HCT116 (cell line): ENCODE data around the gene NSRP1. TPM values are rescaled to one million over a fixed set of nuclear protein-coding genes. Genes with fewer than 3 reads are reported as not detected.

Experiments
- ATAC-seq: fragments of 200-7000 bp; cut with Tn5 transposase; 2 replicates; pipeline ENCODE4 v1.9.1; 2020; ENCODE audit warnings: mild to moderate bottlenecking, moderate library complexity
- BruUV-seq: library from RNA; stranded (reverse); fragments of 400-500 nt; replicated peaks from 2 replicates; lab custom pipeline; 2021; lab: Mats Ljungman, UMichigan
- CTCF ChIA-PET: fragments of 300-600 bp; sonication (Branson Sonifier 250); formaldehyde crosslinking; loops from one replicate; lab custom pipeline; 2021; ENCODE audit warnings: antibody characterized with exemption; lab: Charles Lee
- POLR2A ChIA-PET: fragments of 300-600, 350-600 bp; sonication (Branson Sonifier 250); formaldehyde crosslinking; loops from one replicate; lab custom pipeline; 2021; ENCODE audit warnings: antibody characterized with exemption; lab: Charles Lee
- RAD21 ChIA-PET, 2 experiments: fragments of 300-600 bp; sonication (Branson Sonifier 250); formaldehyde crosslinking; loops; one replicate each; lab custom pipeline; 2023; ENCODE audit warnings: low total read pairs in 2 of 2; ENCODE audit not compliant: uncharacterized antibody in 2 of 2, unreplicated experiment in 2 of 2, low non-redundant PET in 1 of 2; lab: Charles Lee
- DNase-seq: peaks from one replicate; pipeline ENCODE4 v3.0.0-alpha.2; 2010; ENCODE audit warnings: low read depth, low spot score
- H2AFZ ChIP-seq: fragments of 200-600 bp; shearing (Covaris generic), sonication (generic); 2 replicates; pipeline ENCODE4 v1.6.1; 2017; ENCODE audit warnings: low read depth, mixed run types, mixed read lengths, antibody characterized with exemption, low read length; ENCODE audit not compliant: poor library complexity, severe bottlenecking
- H3K27ac ChIP-seq: 2 replicates; pipeline ENCODE4 v1.5.1; 2012; ENCODE audit warnings: low read depth, low read length
- H3K27me3 ChIP-seq: fragments of 200-600 bp; sonication (generic); 2 replicates; pipeline ENCODE4 v1.6.1; 2016; ENCODE audit warnings: mixed run types, low read length, mixed read lengths; ENCODE audit not compliant: insufficient read depth
- H3K36me3 ChIP-seq, 2 experiments: fragments of 200-500 bp in 1 of 2; fragments of 200-600 bp in 1 of 2; sonication (Bioruptor generic) in 1 of 2; sonication (generic) in 1 of 2; 2 replicates each; pipeline versions ENCODE4 v1.5.1 to v1.6.1; 2014 to 2016; ENCODE audit warnings: low read length in 2 of 2, inconsistent platforms in 1 of 2, mixed read lengths in 1 of 2, mixed run types in 1 of 2; ENCODE audit not compliant: insufficient read depth in 2 of 2, control insufficient read depth in 1 of 2
- H3K4me1 ChIP-seq, 2 experiments: fragments of 200-600 bp in 1 of 2; sonication (generic) in 1 of 2; 2 replicates each; pipeline versions ENCODE4 v1.5.1 to v1.6.1; 2012 to 2017; ENCODE audit warnings: low read length in 2 of 2, inconsistent platforms in 1 of 2, mild to moderate bottlenecking in 1 of 2, mixed read lengths in 1 of 2, mixed run types in 1 of 2, moderate library complexity in 1 of 2; ENCODE audit not compliant: insufficient read depth in 2 of 2, control insufficient read depth in 1 of 2
- H3K4me2 ChIP-seq: fragments of 200-600 bp; sonication (generic); 2 replicates; pipeline ENCODE4 v1.6.1; 2017; ENCODE audit warnings: mixed run types, low read length, mixed read lengths
- H3K4me3 ChIP-seq, 2 experiments: fragments of 200-600 bp in 1 of 2; sonication (generic) in 1 of 2; replicated peaks in 1 of 2; 2 replicates each; pipeline ENCODE4 v1.5.1; 2011 to 2016; ENCODE audit warnings: low read length in 2 of 2, control low read depth in 1 of 2, low read depth in 1 of 2, mild to moderate bottlenecking in 1 of 2, mixed read lengths in 1 of 2, mixed run types in 1 of 2
- H3K79me2 ChIP-seq: fragments of 200-600 bp; sonication (generic); 2 replicates; pipeline ENCODE4 v1.6.1; 2017; ENCODE audit warnings: mild to moderate bottlenecking, mixed run types, low read length, moderate library complexity, mixed read lengths; ENCODE audit not compliant: insufficient read depth
- H3K9ac ChIP-seq: fragments of 200-600 bp; sonication (generic); 2 replicates; pipeline ENCODE4 v1.6.1; 2016; ENCODE audit warnings: low read length, mixed read lengths
- H3K9me2 ChIP-seq: fragments of 200-600 bp; sonication (generic), shearing (Covaris generic); 2 replicates; pipeline ENCODE4 v1.6.1; 2017; ENCODE audit warnings: mixed run types, mild to moderate bottlenecking, moderate library complexity; ENCODE audit not compliant: insufficient read depth
- H3K9me3 ChIP-seq, 2 experiments: fragments of 200-500 bp in 1 of 2; fragments of 200-600 bp in 1 of 2; sonication (Bioruptor generic) in 1 of 2; sonication (generic) in 1 of 2; 2 replicates each; pipeline ENCODE4 v1.6.1; 2014 to 2017; ENCODE audit warnings: low read length in 2 of 2, mixed read lengths in 2 of 2, inconsistent platforms in 1 of 2, low read depth in 1 of 2, mild to moderate bottlenecking in 1 of 2, mixed run types in 1 of 2, moderate library complexity in 1 of 2; ENCODE audit not compliant: control insufficient read depth in 1 of 2, insufficient read depth in 1 of 2
- H4K20me1 ChIP-seq: fragments of 200-600 bp; sonication (generic), shearing (Covaris generic); 2 replicates; pipeline ENCODE4 v1.6.1; 2017; ENCODE audit warnings: mixed run types, mild to moderate bottlenecking, moderate library complexity; ENCODE audit not compliant: insufficient read depth
- ATF3 ChIP-seq: IDR thresholded peaks from 2 replicates; pipeline ENCODE4 v1.6.1; 2012
- CBX3 ChIP-seq: IDR thresholded peaks from 2 replicates; pipeline ENCODE4 v1.6.1; 2012; ENCODE audit warnings: low read depth
- CTCF ChIP-seq, 3 experiments: fragments of 200-600 bp in 1 of 3; sonication (generic) in 1 of 3; IDR thresholded peaks in 2 of 3; conservative IDR thresholded peaks in 1 of 3; 2 replicates each; pipeline ENCODE4 v1.5.1; 2012 to 2017; ENCODE audit warnings: low read depth in 2 of 3, low read length in 2 of 3, antibody characterized with exemption in 1 of 3, borderline replicate concordance in 1 of 3, control low read depth in 1 of 3, mild to moderate bottlenecking in 1 of 3, mixed read lengths in 1 of 3, mixed run types in 1 of 3, moderate library complexity in 1 of 3; ENCODE audit not compliant: insufficient read depth in 1 of 3
- EGR1 ChIP-seq: IDR thresholded peaks from 2 replicates; pipeline ENCODE4 v1.6.1; 2012; ENCODE audit warnings: low read depth
- ELF1 ChIP-seq: IDR thresholded peaks from 2 replicates; pipeline ENCODE4 v1.6.1; 2012; ENCODE audit warnings: low read depth, borderline replicate concordance
- EZH2 ChIP-seq: fragments of 200-600 bp; sonication (generic); IDR thresholded peaks from 2 replicates; pipeline ENCODE4 v1.6.1; 2017; ENCODE audit warnings: antibody characterized with exemption, mixed run types
- EZH2phosphoT487 ChIP-seq: fragments of 200-600 bp; IDR thresholded peaks from 2 replicates; pipeline ENCODE4 v1.6.1; 2018; ENCODE audit warnings: antibody characterized with exemption, borderline replicate concordance
- FOSL1 ChIP-seq: IDR thresholded peaks from 2 replicates; pipeline ENCODE4 v1.6.1; 2012; ENCODE audit warnings: low read depth
- JUND ChIP-seq: IDR thresholded peaks from 2 replicates; pipeline ENCODE4 v1.6.1; 2012
- MAX ChIP-seq: IDR thresholded peaks from 2 replicates; pipeline ENCODE4 v1.6.1; 2012
- POLR2A ChIP-seq: IDR thresholded peaks from 2 replicates; pipeline ENCODE4 v1.7.0; 2011; ENCODE audit warnings: borderline replicate concordance; ENCODE audit not compliant: insufficient read depth, insufficient read length; ENCODE audit errors: extremely low read depth
- POLR2AphosphoS5 ChIP-seq: IDR thresholded peaks from 2 replicates; pipeline ENCODE4 v1.6.1; 2011; ENCODE audit warnings: mild to moderate bottlenecking, low read depth, low read length, moderate library complexity
- RAD21 ChIP-seq: IDR thresholded peaks from 2 replicates; pipeline ENCODE4 v1.6.1; 2012; ENCODE audit warnings: low read depth, mild to moderate bottlenecking
- SIN3A ChIP-seq: IDR thresholded peaks from 2 replicates; pipeline ENCODE4 v1.6.1; 2012; ENCODE audit warnings: low read depth
- SP1 ChIP-seq: IDR thresholded peaks from 2 replicates; pipeline ENCODE4 v1.6.1; 2012; ENCODE audit warnings: low read depth
- SRF ChIP-seq: IDR thresholded peaks from 2 replicates; pipeline ENCODE4 v1.6.1; 2012; ENCODE audit warnings: low read depth
- TCF7L2 ChIP-seq: IDR thresholded peaks from 2 replicates; pipeline ENCODE4 v1.7.0; 2011; ENCODE audit warnings: borderline replicate concordance, inconsistent platforms; ENCODE audit not compliant: insufficient read depth, insufficient read length; ENCODE audit errors: extremely low read depth
- YY1 ChIP-seq: IDR thresholded peaks from 2 replicates; pipeline ENCODE4 v1.6.1; 2011; ENCODE audit warnings: low read length, low read depth, moderate library complexity, mild to moderate bottlenecking; ENCODE audit not compliant: insufficient replicate concordance; ENCODE audit errors: extremely low read depth
- ZFX ChIP-seq: fragments of 450-650 bp; IDR thresholded peaks from 2 replicates; pipeline ENCODE4 v1.6.1; 2017
- ZNF274 ChIP-seq: fragments of 200-500 bp; sonication (Bioruptor generic); IDR thresholded peaks from 2 replicates; pipeline ENCODE4 v1.6.1; 2014; ENCODE audit warnings: mild to moderate bottlenecking, low read depth, low read length, inconsistent platforms
- intact Hi-C: fragments of 100-400 bp; cut with micrococcal nuclease; formaldehyde crosslinking; loops from 2 replicates; pipeline ENCODE4 v1.10.0; 2022
- total RNA-seq: library from RNA; stranded (reverse); gene quantifications from one replicate; pipeline ENCODE4 v1.2.1, GENCODE V29; 2021; ENCODE audit not compliant: unreplicated experiment

NSRP1 gene
- total RNA-seq, 1 experiment from 2014 or later: 24.9 TPM

- no peaks in the 10 kb centered on the region for H3K27me3 ChIP-seq
- ChIA-PET RAD21 (no interaction called here), POLR2A (no interaction called here), CTCF (no interaction called here)
- peaks cover 4% of the 10 kb centered on the region; the same call in 1 of the 2 replicates for H4K20me1 ChIP-seq
- H3K36me3 ChIP-seq: peaks cover 3 to 17% of the 10 kb centered on the region in 2 experiments; a peak in 1 of 4 replicates
- H3K4me1 ChIP-seq: no peaks in the 10 kb centered on the region
- no peak overlapping the region for H3K4me3 ChIP-seq
- ATAC-seq (no peak), DNase-seq (no peak)
- peaks cover 98% of the 10 kb centered on the region for H3K79me2 ChIP-seq
- intact Hi-C loops: no loop called here
- no peak overlapping the region for H2AFZ ChIP-seq
- H3K9me2 ChIP-seq: no peaks in the 10 kb centered on the region
- H3K27ac ChIP-seq: no peak overlapping the region
- no peak overlapping the region for H3K4me2 ChIP-seq
- TF ChIP-seq MAX (no peak), POLR2AphosphoS5 (no peak)
- no peaks in the 10 kb centered on the region for H3K9me3 ChIP-seq
- no peak overlapping the region for H3K9ac ChIP-seq
- no TSS peak for BruUV-seq
Observed at GRCh38 chr17:30160419-30161172, 44.0 kb downstream of the NSRP1 start.

- CTCF ChIA-PET: no interaction called here
- TF ChIP-seq SIN3A (no peak), POLR2A (no peak), EZH2 (no peak), ZFX (no peak), ATF3 (no peak), SRF (no peak), YY1 (no peak), TCF7L2 (no peak), EZH2phosphoT487 (no peak), ZNF274 (no peak), FOSL1 (no peak), CBX3 (no peak), ELF1 (no peak), JUND (no peak), EGR1 (no peak), CTCF (IDR thresholded peaks at IDR 0.05 in 2 of 3, conservative IDR thresholded peaks at IDR 0.05 in 1 of 3; ENCODE audit: borderline replicate concordance in 1 of 3, insufficient read depth in 1 of 3, low read depth in 2 of 3, low read length in 2 of 3) (no peak), RAD21 (no peak), SP1 (no peak)
Observed at GRCh38 chr17:30161601-30162000, 45.0 kb downstream of the NSRP1 start.

More at GRCh38 chr17:30161601-30162000, 45.0 kb downstream of the NSRP1 start:
- H2AFZ ChIP-seq: no peak overlapping the region
- H3K27me3 ChIP-seq: no peaks in the 10 kb centered on the region
- H3K9me3 ChIP-seq: no peaks in the 10 kb centered on the region
- peaks cover 3 to 17% of the 10 kb centered on the region in 2 experiments; a peak in 1 of 4 replicates for H3K36me3 ChIP-seq
- no peak overlapping the region for H3K4me3 ChIP-seq
- DNase-seq: no peak
- no peak for ATAC-seq
- no peaks in the 10 kb centered on the region for H3K4me1 ChIP-seq
- no TSS peak for BruUV-seq
- H4K20me1 ChIP-seq: peaks cover 4% of the 10 kb centered on the region; the same call in 1 of the 2 replicates
- no peak overlapping the region for H3K27ac ChIP-seq
- no peak overlapping the region for H3K9ac ChIP-seq
- no peak overlapping the region for H3K4me2 ChIP-seq
- RAD21 ChIA-PET: no interaction called here
- H3K79me2 ChIP-seq: peaks cover 97% of the 10 kb centered on the region
- intact Hi-C loops: no loop called here
- POLR2A ChIA-PET: no interaction called here
- H3K9me2 ChIP-seq: no peaks in the 10 kb centered on the region
